Measurements from ENCODE around the gene EPHB4. TPM values are rescaled to one million over a fixed set of nuclear protein-coding genes. Genes with fewer than 3 reads are reported as not detected.

EPHB4 gene
- total and polyA plus RNA-seq, 2 donors: 7.3 to 9.6 TPM

DNA sequence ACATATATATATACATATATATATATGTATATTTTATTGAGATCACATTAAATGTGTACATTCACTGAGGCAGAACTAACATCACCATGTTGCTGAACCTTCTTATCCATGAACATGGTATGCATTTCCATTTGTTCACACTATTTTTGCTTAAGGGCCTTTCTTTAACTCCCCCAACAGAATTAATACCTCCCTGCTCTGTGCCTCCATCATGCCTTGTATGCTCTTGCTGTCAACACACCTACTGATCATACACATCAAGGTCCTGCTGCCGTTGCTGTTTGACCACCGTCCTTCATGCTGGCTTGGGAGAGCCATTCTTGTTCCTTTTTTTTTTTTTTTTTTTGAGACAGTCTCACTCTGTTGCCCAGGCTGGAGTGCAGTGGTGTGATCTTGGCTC is 43.5 kb downstream of the EPHB4 start:
- DNase-seq (ENCODE audit: low read depth in 6 of 9, low spot score in 9 of 9): no peak
- H3K4me3 ChIP-seq (ENCODE audit: low read length in 2 of 2): no peak overlapping the region
- 96% methylated on average over 2 of the region's 2 CpGs for WGBS
- no peak overlapping the region for H3K27ac ChIP-seq (ENCODE audit: low read depth in 1 of 2, low read length in 1 of 2)
- peaks cover 0 to 10% of the 10 kb centered on the region in 2 donors for H3K27me3 ChIP-seq (ENCODE audit: control insufficient read depth in 2 of 2, insufficient read depth in 1 of 2, low read length in 1 of 2)
- no peaks in the 10 kb centered on the region for H3K36me3 ChIP-seq (ENCODE audit: control insufficient read depth in 2 of 2, insufficient read depth in 2 of 2, low read length in 1 of 2)
- H3K4me1 ChIP-seq (ENCODE audit: control insufficient read depth in 2 of 2, insufficient read depth in 2 of 2, low read length in 2 of 2): no peaks in the 10 kb centered on the region
- H3K9me3 ChIP-seq (ENCODE audit: control insufficient read depth in 2 of 2, insufficient read depth in 1 of 2, low read length in 1 of 2): peaks cover 0 to 3% of the 10 kb centered on the region in 2 donors

DNA sequence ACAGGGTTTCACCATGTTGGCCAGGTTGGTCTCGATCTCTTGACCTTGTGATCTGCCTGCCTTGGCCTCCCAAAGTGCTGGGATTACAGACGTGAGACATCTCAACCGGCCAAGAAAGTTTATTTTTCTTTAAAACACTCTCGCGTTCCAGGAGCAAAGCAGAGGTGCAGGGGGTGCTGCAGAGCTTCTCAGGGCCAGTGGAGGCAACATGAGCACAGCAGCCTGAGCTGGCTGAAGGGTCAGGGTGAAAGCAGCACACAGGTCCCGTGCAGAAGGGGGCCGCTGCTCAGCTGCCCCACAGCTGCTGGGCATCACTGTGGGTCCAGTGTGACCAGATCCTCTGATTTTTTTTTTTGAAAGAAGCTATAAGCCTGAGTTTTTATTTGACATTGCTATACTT is 46.1 kb downstream of the EPHB4 start:
- no peaks in the 10 kb centered on the region for H3K36me3 ChIP-seq (ENCODE audit: control insufficient read depth in 2 of 2, insufficient read depth in 2 of 2, low read length in 1 of 2)
- H3K9me3 ChIP-seq (ENCODE audit: control insufficient read depth in 2 of 2, insufficient read depth in 1 of 2, low read length in 1 of 2): peaks cover 0 to 3% of the 10 kb centered on the region in 2 donors
- WGBS: 79% methylated on average over 7 of the region's 7 CpGs
- H3K27me3 ChIP-seq (ENCODE audit: control insufficient read depth in 2 of 2, insufficient read depth in 1 of 2, low read length in 1 of 2): peaks cover 0 to 10% of the 10 kb centered on the region in 2 donors
- no peak overlapping the region for H3K27ac ChIP-seq (ENCODE audit: low read depth in 1 of 2, low read length in 1 of 2)
- DNase-seq (ENCODE audit: low read depth in 6 of 9, low spot score in 9 of 9): no peak
- no peaks in the 10 kb centered on the region for H3K4me1 ChIP-seq (ENCODE audit: control insufficient read depth in 2 of 2, insufficient read depth in 2 of 2, low read length in 2 of 2)
- no peak overlapping the region for H3K4me3 ChIP-seq (ENCODE audit: low read length in 2 of 2)

DNA sequence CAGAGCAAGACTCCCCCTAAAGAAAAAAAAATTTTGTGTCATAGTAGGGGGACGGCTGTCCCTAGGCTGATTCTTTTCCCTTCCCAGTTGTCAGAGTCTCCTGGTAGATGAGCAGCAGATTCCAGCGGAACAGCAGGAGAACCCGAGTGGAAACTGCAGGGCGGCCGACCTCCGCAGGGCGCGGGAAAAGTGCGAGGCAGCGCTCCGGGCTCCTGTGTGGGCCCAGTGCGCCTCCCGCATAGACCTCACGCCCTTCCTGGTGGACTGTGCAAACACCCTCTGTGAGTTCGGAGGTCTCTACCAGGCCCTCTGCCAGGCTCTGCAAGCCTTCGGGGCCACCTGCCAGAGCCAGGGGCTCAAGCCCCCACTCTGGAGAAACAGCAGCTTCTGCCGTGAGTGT is 48.0 kb downstream of the EPHB4 start:
- H3K27me3 ChIP-seq (ENCODE audit: control insufficient read depth in 2 of 2, insufficient read depth in 1 of 2, low read length in 1 of 2): peaks cover 0 to 8% of the 10 kb centered on the region in 2 donors
- WGBS: 85% methylated on average over 17 of the region's 17 CpGs
- H3K4me3 ChIP-seq (ENCODE audit: low read length in 2 of 2): no peak overlapping the region

DNA sequence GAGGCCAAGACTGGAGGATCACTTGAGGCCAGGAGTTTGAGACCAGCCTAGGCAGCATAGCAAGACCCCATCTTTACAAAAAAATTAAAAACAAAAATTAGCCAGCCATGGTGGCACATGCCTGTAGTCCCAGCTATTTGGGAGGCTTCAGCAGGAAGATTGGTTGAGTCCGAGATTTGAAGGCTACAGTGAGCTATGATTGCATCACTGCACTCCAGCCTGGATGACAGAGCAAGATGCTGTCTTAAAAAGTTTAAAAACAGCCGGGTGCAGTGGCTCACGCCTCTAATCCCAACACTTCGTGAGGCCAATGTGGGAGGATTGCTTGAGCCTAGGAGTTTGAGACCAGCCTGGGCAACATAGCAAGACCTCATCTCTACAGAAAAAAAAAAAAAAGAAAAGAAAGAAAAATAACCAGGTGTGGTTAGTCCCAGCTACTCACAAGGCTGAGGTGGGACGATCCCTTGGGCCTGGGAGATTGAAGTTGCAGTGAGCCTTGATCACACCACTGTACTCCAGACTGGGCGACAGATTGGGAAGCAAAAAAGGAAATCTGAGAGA is 49.2 kb downstream of the EPHB4 start:
- Histone ChIP-seq H3K4me3 (ENCODE audit: low read length in 2 of 2) (no peak overlapping the region), H3K9me3 (ENCODE audit: control insufficient read depth in 2 of 2, insufficient read depth in 1 of 2, low read length in 1 of 2) (no peaks in the 10 kb centered on the region), H3K27ac (ENCODE audit: low read depth in 1 of 2, low read length in 1 of 2) (no peak overlapping the region), H3K27me3 (ENCODE audit: control insufficient read depth in 2 of 2, insufficient read depth in 1 of 2, low read length in 1 of 2) (peaks cover 0 to 8% of the 10 kb centered on the region in 2 donors), H3K4me1 (ENCODE audit: control insufficient read depth in 2 of 2, insufficient read depth in 2 of 2, low read length in 2 of 2) (no peaks in the 10 kb centered on the region), H3K36me3 (ENCODE audit: control insufficient read depth in 2 of 2, insufficient read depth in 2 of 2, low read length in 1 of 2) (no peaks in the 10 kb centered on the region)
- DNase-seq (ENCODE audit: low read depth in 6 of 9, low spot score in 9 of 9): no peak
- 95% methylated on average over 6 of the region's 6 CpGs for WGBS

More for the DNA sequence above, 48.0 kb downstream of the EPHB4 start:
- Histone ChIP-seq H3K9me3 (ENCODE audit: control insufficient read depth in 2 of 2, insufficient read depth in 1 of 2, low read length in 1 of 2) (peaks cover 0 to 3% of the 10 kb centered on the region in 2 donors), H3K36me3 (ENCODE audit: control insufficient read depth in 2 of 2, insufficient read depth in 2 of 2, low read length in 1 of 2) (no peaks in the 10 kb centered on the region), H3K4me1 (ENCODE audit: control insufficient read depth in 2 of 2, insufficient read depth in 2 of 2, low read length in 2 of 2) (no peaks in the 10 kb centered on the region), H3K27ac (ENCODE audit: low read depth in 1 of 2, low read length in 1 of 2) (no peak overlapping the region)
- no peak for DNase-seq (ENCODE audit: low read depth in 6 of 9, low spot score in 9 of 9)

DNA sequence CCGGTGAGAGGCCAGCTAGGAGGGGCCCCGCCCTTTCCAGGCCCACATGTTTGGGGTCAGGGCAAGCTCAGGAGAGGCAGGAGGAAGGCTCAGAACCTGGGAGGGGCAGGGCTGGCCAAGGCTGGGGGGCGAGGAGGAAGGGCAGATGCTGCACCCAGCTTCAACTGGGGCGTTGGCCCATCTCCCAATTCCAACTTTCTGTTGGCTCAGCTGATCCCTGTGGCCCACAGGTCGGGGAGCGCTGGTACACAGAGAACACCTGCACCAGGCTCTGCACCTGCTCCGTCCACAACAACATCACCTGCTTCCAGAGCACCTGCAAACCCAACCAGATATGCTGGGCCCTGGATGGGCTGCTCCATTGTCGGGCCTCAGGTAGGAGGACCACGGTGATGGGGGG is 53.8 kb downstream of the EPHB4 start:
- Histone ChIP-seq H3K9me3 (ENCODE audit: control insufficient read depth in 2 of 2, insufficient read depth in 1 of 2, low read length in 1 of 2) (no peaks in the 10 kb centered on the region), H3K27me3 (ENCODE audit: control insufficient read depth in 2 of 2, insufficient read depth in 1 of 2, low read length in 1 of 2) (no peaks in the 10 kb centered on the region), H3K4me1 (ENCODE audit: control insufficient read depth in 2 of 2, insufficient read depth in 2 of 2, low read length in 2 of 2) (no peaks in the 10 kb centered on the region), H3K27ac (ENCODE audit: low read depth in 1 of 2, low read length in 1 of 2) (no peak overlapping the region), H3K36me3 (ENCODE audit: control insufficient read depth in 2 of 2, insufficient read depth in 2 of 2, low read length in 1 of 2) (no peaks in the 10 kb centered on the region), H3K4me3 (ENCODE audit: low read length in 2 of 2) (no peak overlapping the region)
- 92% methylated on average over 9 of the region's 9 CpGs for WGBS
- no peak for DNase-seq (ENCODE audit: low read depth in 6 of 9, low spot score in 9 of 9)

DNA sequence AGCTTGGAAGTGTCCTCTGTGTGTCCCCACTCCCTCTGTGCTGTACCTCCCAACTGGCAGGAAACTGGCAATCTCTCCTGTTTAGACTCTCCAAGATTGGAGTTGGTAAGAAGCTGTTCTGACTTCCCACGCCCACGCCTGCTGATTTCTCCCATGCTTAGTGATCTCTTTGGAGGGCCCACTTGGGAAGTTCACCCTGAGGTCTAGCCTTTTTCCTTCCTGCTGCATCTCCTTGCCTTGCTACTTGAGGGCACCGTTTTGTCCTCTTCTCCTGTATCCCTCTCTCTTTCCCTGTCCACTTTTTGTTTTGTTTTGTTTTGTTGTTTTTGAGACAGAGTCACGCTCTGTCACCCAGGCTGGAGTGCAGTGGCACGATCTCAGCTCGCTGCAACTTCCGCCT is 58.5 kb downstream of the EPHB4 start:
- no peaks in the 10 kb centered on the region for H3K27me3 ChIP-seq (ENCODE audit: control insufficient read depth in 2 of 2, insufficient read depth in 1 of 2, low read length in 1 of 2)
- no peak overlapping the region for H3K4me3 ChIP-seq (ENCODE audit: low read length in 2 of 2)
- no peaks in the 10 kb centered on the region for H3K36me3 ChIP-seq (ENCODE audit: control insufficient read depth in 2 of 2, insufficient read depth in 2 of 2, low read length in 1 of 2)
- 94% methylated on average over 7 of the region's 7 CpGs for WGBS
- H3K27ac ChIP-seq (ENCODE audit: low read depth in 1 of 2, low read length in 1 of 2): no peak overlapping the region
- DNase-seq (ENCODE audit: low read depth in 6 of 9, low spot score in 9 of 9): no peak
- no peaks in the 10 kb centered on the region for H3K4me1 ChIP-seq (ENCODE audit: control insufficient read depth in 2 of 2, insufficient read depth in 2 of 2, low read length in 2 of 2)
- H3K9me3 ChIP-seq (ENCODE audit: control insufficient read depth in 2 of 2, insufficient read depth in 1 of 2, low read length in 1 of 2): no peaks in the 10 kb centered on the region

DNA sequence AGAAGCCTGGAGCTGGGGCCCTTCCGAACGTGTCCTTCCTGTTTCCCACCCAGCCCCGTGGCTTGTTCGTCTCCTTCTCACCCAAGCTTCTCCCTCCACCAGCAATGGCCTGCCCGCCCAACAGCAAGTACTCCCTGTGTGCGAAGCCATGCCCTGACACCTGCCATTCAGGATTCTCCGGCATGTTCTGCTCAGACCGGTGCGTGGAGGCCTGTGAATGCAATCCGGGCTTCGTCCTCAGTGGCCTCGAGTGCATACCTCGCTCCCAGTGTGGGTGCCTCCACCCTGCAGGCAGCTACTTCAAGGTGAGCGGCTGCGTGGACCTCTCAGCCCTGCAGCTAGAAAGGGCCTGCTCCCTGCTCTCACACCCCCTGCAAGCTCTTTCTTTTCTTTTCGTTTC is 62.1 kb downstream of the EPHB4 start:
- DNase-seq (ENCODE audit: low read depth in 6 of 9, low spot score in 9 of 9): no peak
- no peaks in the 10 kb centered on the region for H3K36me3 ChIP-seq (ENCODE audit: control insufficient read depth in 2 of 2, insufficient read depth in 2 of 2, low read length in 1 of 2)

DNA sequence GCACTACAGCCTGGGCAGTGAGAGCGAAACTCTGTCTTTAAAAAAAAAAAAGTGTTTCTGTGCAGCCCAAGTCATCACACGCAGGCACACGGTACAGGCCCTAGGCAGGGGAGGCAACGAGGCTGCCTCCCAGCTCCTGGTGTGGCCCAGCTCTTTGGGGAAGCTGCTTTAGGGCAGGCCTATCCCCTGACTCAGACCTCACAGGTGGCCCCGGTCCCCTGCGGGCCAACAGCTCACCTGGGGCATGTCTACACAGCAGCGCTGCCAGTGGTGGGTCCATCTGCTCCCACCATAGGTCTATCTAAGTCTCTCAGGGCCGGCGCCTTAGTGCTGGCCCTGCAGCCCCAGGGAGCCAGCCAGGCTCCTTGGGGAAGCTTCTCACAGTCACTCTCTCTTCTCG is 62.5 kb downstream of the EPHB4 start:
- Histone ChIP-seq H3K27ac (ENCODE audit: low read depth in 1 of 2, low read length in 1 of 2) (no peak overlapping the region), H3K4me3 (ENCODE audit: low read length in 2 of 2) (no peak overlapping the region), H3K27me3 (ENCODE audit: control insufficient read depth in 2 of 2, insufficient read depth in 1 of 2, low read length in 1 of 2) (no peaks in the 10 kb centered on the region), H3K9me3 (ENCODE audit: control insufficient read depth in 2 of 2, insufficient read depth in 1 of 2, low read length in 1 of 2) (no peaks in the 10 kb centered on the region), H3K4me1 (ENCODE audit: control insufficient read depth in 2 of 2, insufficient read depth in 2 of 2, low read length in 2 of 2) (no peaks in the 10 kb centered on the region), H3K36me3 (ENCODE audit: control insufficient read depth in 2 of 2, insufficient read depth in 2 of 2, low read length in 1 of 2) (no peaks in the 10 kb centered on the region)
- DNase-seq (ENCODE audit: low read depth in 6 of 9, low spot score in 9 of 9): no peak
- WGBS: 89% methylated on average over 10 of the region's 10 CpGs

More for the DNA sequence above, 62.1 kb downstream of the EPHB4 start:
- Histone ChIP-seq H3K4me1 (ENCODE audit: control insufficient read depth in 2 of 2, insufficient read depth in 2 of 2, low read length in 2 of 2) (no peaks in the 10 kb centered on the region), H3K27me3 (ENCODE audit: control insufficient read depth in 2 of 2, insufficient read depth in 1 of 2, low read length in 1 of 2) (no peaks in the 10 kb centered on the region), H3K4me3 (ENCODE audit: low read length in 2 of 2) (no peak overlapping the region), H3K9me3 (ENCODE audit: control insufficient read depth in 2 of 2, insufficient read depth in 1 of 2, low read length in 1 of 2) (no peaks in the 10 kb centered on the region), H3K27ac (ENCODE audit: low read depth in 1 of 2, low read length in 1 of 2) (no peak overlapping the region)
- 88% methylated on average over 16 of the region's 16 CpGs for WGBS

DNA sequence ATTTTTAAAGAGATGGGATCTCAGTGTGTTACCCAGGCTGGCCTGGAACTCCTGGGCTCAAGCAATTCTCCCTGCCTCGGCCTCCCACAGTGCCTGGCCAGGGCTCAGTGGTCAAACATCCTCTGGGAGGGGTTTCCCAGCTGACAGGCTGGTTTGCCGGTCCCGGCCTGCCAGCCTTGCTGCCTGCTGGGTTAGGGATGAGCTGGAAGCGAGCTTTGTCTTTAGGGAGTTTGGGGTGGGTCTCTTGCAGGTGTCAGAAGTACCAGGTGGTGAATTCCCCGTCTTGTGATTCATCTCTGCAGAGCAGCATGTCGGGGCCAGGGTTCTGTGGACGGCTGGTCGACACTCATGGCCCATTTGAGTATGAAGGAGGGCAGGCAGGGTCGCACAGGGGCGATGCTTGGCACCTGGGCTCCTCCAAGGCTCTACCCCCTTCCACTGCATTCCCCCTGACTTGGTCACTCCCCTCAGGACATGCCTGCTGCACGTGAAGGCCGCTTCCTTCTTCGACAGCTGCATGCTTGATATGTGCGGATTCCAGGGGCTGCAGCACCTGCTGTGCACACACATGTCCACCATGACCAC is 63.7 kb downstream of the EPHB4 start:
- H3K27ac ChIP-seq (ENCODE audit: low read depth in 1 of 2, low read length in 1 of 2): no peak overlapping the region
- no peak overlapping the region for H3K4me3 ChIP-seq (ENCODE audit: low read length in 2 of 2)
- no peak for DNase-seq (ENCODE audit: low read depth in 6 of 9, low spot score in 9 of 9)
- WGBS: 82% methylated on average over 14 of the region's 14 CpGs
- H3K36me3 ChIP-seq (ENCODE audit: control insufficient read depth in 2 of 2, insufficient read depth in 2 of 2, low read length in 1 of 2): no peaks in the 10 kb centered on the region
- H3K9me3 ChIP-seq (ENCODE audit: control insufficient read depth in 2 of 2, insufficient read depth in 1 of 2, low read length in 1 of 2): no peaks in the 10 kb centered on the region
- no peaks in the 10 kb centered on the region for H3K4me1 ChIP-seq (ENCODE audit: control insufficient read depth in 2 of 2, insufficient read depth in 2 of 2, low read length in 2 of 2)
- H3K27me3 ChIP-seq (ENCODE audit: control insufficient read depth in 2 of 2, insufficient read depth in 1 of 2, low read length in 1 of 2): peaks cover 0 to 5% of the 10 kb centered on the region in 2 donors

All from thymus (tissue), 11 donors.